ENCODE data around the gene PLPPR2. TPM values are rescaled to one million over a fixed set of nuclear protein-coding genes. Genes with fewer than 3 reads are reported as not detected.
"Not testable (repeated sequence)": the region's sequence is repeated elsewhere in the genome, so short reads cannot be mapped to it uniquely, and the experiment has no call there.

PLPPR2 gene
- total and polyA plus RNA-seq, 4 donors = 9.1 to 35.1 (median 24.3) TPM

- H3K4me3 ChIP-seq = peak overlapping the region; percentile 69
- peaks cover 0 to 2% (median 0%) of the 10 kb centered on the region in 4 donors for H3K9me3 ChIP-seq (ENCODE audit: control insufficient read depth in 4 of 4, insufficient read depth in 3 of 4, low read length in 3 of 4)
- peaks cover 0 to 15% (median 0%) of the 10 kb centered on the region in 5 donors for H3K4me1 ChIP-seq (ENCODE audit: control insufficient read depth in 5 of 5, insufficient read depth in 5 of 5, low read length in 5 of 5)
- H3K27me3 ChIP-seq (ENCODE audit: control insufficient read depth in 3 of 3, insufficient read depth in 3 of 3, low read length in 2 of 3) = no peaks in the 10 kb centered on the region
- WGBS, 2 donors = 14 to 17% methylated on average over 21 of the region's 21 CpGs
- TF ChIP-seq, protein P1, sequence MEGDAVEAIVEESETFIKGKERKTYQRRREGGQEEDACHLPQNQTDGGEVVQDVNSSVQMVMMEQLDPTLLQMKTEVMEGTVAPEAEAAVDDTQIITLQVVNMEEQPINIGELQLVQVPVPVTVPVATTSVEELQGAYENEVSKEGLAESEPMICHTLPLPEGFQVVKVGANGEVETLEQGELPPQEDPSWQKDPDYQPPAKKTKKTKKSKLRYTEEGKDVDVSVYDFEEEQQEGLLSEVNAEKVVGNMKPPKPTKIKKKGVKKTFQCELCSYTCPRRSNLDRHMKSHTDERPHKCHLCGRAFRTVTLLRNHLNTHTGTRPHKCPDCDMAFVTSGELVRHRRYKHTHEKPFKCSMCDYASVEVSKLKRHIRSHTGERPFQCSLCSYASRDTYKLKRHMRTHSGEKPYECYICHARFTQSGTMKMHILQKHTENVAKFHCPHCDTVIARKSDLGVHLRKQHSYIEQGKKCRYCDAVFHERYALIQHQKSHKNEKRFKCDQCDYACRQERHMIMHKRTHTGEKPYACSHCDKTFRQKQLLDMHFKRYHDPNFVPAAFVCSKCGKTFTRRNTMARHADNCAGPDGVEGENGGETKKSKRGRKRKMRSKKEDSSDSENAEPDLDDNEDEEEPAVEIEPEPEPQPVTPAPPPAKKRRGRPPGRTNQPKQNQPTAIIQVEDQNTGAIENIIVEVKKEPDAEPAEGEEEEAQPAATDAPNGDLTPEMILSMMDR (IDR thresholded peaks at IDR 0.05; ENCODE audit: control extremely low read depth, extremely low read depth) = no peak
- no peak overlapping the region for H3K9ac ChIP-seq (ENCODE audit: insufficient read depth in 1 of 2, low read length in 2 of 2)
- H3K36me3 ChIP-seq (ENCODE audit: control insufficient read depth in 4 of 4, insufficient read depth in 4 of 4, low read length in 4 of 4) = peaks cover 3 to 30% (median 23%) of the 10 kb centered on the region in 4 donors
- ATAC-seq (ENCODE audit: insufficient read depth, low FRiP score) (peak; percentile 21), DNase-seq (peak in 1 of 3 donors; percentile 22)
- peak overlapping the region in 1 of 2 donors; percentile 78 for H3K27ac ChIP-seq (ENCODE audit: low read depth in 1 of 2, low read length in 1 of 2)
These were observed 16.5 kb upstream of the PLPPR2 start for GRCh38 chr19:11338569-11339253.

DNA sequence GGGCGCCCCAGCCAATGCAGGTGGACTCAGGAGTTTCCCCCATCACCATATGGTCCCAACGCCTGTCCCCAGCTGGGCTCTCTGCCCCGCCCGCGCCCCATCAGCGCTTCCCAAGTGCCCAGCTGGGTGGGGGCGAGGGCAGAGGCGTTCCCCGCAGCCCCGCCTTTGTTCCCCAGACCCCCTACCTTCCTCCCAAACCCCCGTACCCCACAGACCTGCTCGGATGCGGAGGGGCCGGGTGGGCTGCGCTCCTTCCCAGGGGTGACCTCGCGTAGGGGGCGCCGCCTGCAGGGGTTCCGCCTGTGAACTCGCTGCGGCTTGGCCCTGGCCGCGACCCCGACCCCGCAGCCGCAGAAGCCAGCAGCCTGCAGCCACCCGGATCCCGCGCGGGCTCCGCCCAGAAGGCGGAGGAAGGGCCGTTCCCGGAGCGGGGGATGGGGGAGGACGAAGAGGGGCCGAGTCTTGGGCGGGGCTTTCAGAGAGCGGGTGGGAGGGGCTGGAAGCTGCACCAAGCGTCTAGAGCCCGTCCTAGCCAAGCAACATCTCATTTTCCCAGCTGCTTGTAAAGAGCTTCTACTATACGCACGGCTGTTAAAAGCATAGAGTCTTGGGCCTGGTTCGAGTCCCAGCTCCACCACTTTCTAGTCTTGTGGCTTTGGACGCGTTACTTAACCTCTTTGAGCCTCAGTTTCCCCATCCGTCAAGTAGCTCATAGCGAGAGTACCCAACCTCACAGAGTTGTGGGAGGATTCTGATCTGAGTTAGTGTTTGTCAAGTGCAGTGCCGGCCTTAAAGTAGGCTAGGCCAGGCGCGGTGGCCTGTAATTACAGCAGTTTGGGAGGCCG is 15.8 kb upstream of the PLPPR2 start, which contains the start of gene RAB3D:
Gene RAB3D, minus strand, starts transcription at position 404 of the 845 bp plus-strand sequence. CDS start 2,258 bp downstream, outside the sequence.
- ATAC-seq (ENCODE audit: insufficient read depth, low FRiP score) = peak; percentile 94
- WGBS, 2 donors = 6 to 7% methylated on average over 46 to 53 of the region's 53 CpGs
- Histone ChIP-seq H3K4me1 (ENCODE audit: control insufficient read depth in 5 of 5, insufficient read depth in 5 of 5, low read length in 5 of 5) (peaks cover 0 to 19% (median 3%) of the 10 kb centered on the region in 5 donors), H3K27me3 (ENCODE audit: control insufficient read depth in 3 of 3, insufficient read depth in 3 of 3, low read length in 2 of 3) (no peaks in the 10 kb centered on the region), H3K27ac (ENCODE audit: low read depth in 1 of 2, low read length in 1 of 2) (peak within 1 kb of the TSS; percentile 57 to 78), H3K9me3 (ENCODE audit: control insufficient read depth in 4 of 4, insufficient read depth in 3 of 4, low read length in 3 of 4) (peaks cover 0 to 2% (median 0%) of the 10 kb centered on the region in 4 donors), H3K4me3 (peak within 1 kb of the TSS; percentile 69), H3K36me3 (ENCODE audit: control insufficient read depth in 4 of 4, insufficient read depth in 4 of 4, low read length in 4 of 4) (peaks cover 3 to 25% (median 19%) of the 10 kb centered on the region in 4 donors), H3K9ac (ENCODE audit: insufficient read depth in 1 of 2, low read length in 2 of 2) (peak within 1 kb of the TSS; percentile 44 to 73)
- TF ChIP-seq, protein P1 (IDR thresholded peaks at IDR 0.05; ENCODE audit: control extremely low read depth, extremely low read depth) = no peak
- DNase-seq = peak; percentile 95 to 97 (median 95)

- not testable (repeated sequence) for H3K27me3 ChIP-seq (ENCODE audit: control insufficient read depth in 3 of 3, insufficient read depth in 3 of 3, low read length in 2 of 3); H3K9me3 ChIP-seq (ENCODE audit: control insufficient read depth in 4 of 4, insufficient read depth in 3 of 4, low read length in 3 of 4); H3K9ac ChIP-seq (ENCODE audit: insufficient read depth in 1 of 2, low read length in 2 of 2); DNase-seq; ATAC-seq (ENCODE audit: insufficient read depth, low FRiP score); H3K4me3 ChIP-seq
- 83 to 88% methylated on average over 8 of the region's 8 CpGs for WGBS, 2 donors
- Histone ChIP-seq H3K27ac (ENCODE audit: low read depth in 1 of 2, low read length in 1 of 2) (peak overlapping the region in 1 of 2 donors; percentile 30), H3K4me1 (ENCODE audit: control insufficient read depth in 5 of 5, insufficient read depth in 5 of 5, low read length in 5 of 5) (peaks cover 1 to 21% (median 8%) of the 10 kb centered on the region in 5 donors), H3K36me3 (ENCODE audit: control insufficient read depth in 4 of 4, insufficient read depth in 4 of 4, low read length in 4 of 4) (peaks cover under 1 to 20% (median 16%) of the 10 kb centered on the region in 4 donors)
These were observed 15.1 kb upstream of the PLPPR2 start for GRCh38 chr19:11340099-11340467.

GRCh38 chr19:11342429-11342828 is 12.8 kb upstream of the PLPPR2 start:
- Histone ChIP-seq H3K4me3 (no peak overlapping the region), H3K27ac (ENCODE audit: low read depth in 1 of 2, low read length in 1 of 2) (no peak overlapping the region), H3K9me3 (ENCODE audit: control insufficient read depth in 4 of 4, insufficient read depth in 3 of 4, low read length in 3 of 4) (no peaks in the 10 kb centered on the region), H3K36me3 (ENCODE audit: control insufficient read depth in 4 of 4, insufficient read depth in 4 of 4, low read length in 4 of 4) (peaks cover 0 to 6% (median 4%) of the 10 kb centered on the region in 4 donors), H3K4me1 (ENCODE audit: control insufficient read depth in 5 of 5, insufficient read depth in 5 of 5, low read length in 5 of 5) (peaks cover 5 to 34% (median 12%) of the 10 kb centered on the region in 5 donors), H3K27me3 (ENCODE audit: control insufficient read depth in 3 of 3, insufficient read depth in 3 of 3, low read length in 2 of 3) (no peaks in the 10 kb centered on the region), H3K9ac (ENCODE audit: insufficient read depth in 1 of 2, low read length in 2 of 2) (no peak overlapping the region)
- no peak for DNase-seq
- TF ChIP-seq, protein P1 (IDR thresholded peaks at IDR 0.05; ENCODE audit: control extremely low read depth, extremely low read depth) = no peak
- WGBS, 2 donors = 90 to 97% methylated on average over 3 of the region's 3 CpGs
- ATAC-seq (ENCODE audit: insufficient read depth, low FRiP score) = no peak
